H1 (cell line): Measurements from ENCODE around the gene CUEDC1. TPM values are rescaled to one million over a fixed set of nuclear protein-coding genes. Genes with fewer than 3 reads are reported as not detected.

Experiments
- CTCF ChIA-PET: fragments of 300-600 bp; sonication (Branson Sonifier 250); formaldehyde crosslinking; loops from one replicate; lab custom pipeline; 2021; ENCODE audit not compliant: partially characterized antibody; lab: Charles Lee
- POLR2A ChIA-PET: fragments of 300-600 bp; sonication (Branson Sonifier 250); formaldehyde crosslinking; loops from one replicate; lab custom pipeline; 2021; ENCODE audit warnings: inconsistent platforms; ENCODE audit not compliant: partially characterized antibody; lab: Charles Lee
- DNase-seq, 2 experiments: peaks; one replicate each; pipeline versions ENCODE4 v3.0.0 to v3.0.0-alpha.2; 2010 to 2022; ENCODE audit warnings: low spot score in 2 of 2, low read depth in 1 of 2, mixed read lengths in 1 of 2
- FAIRE-seq: peaks from 2 replicates; lab custom pipeline; 2011; peaks lifted over from hg19 to GRCh38; lab: Jason Lieb, UNC
- H2AFZ ChIP-seq: 2 replicates; pipeline ENCODE4 v1.8.1; 2012; ENCODE audit warnings: low read length, inconsistent platforms
- H2AK5ac ChIP-seq: 2 replicates; pipeline ENCODE4 v1.6.1; 2013; ENCODE audit warnings: low read depth, low read length
- H2BK120ac ChIP-seq: replicated peaks from 2 replicates; pipeline ENCODE3; 2013; ENCODE audit warnings: low read depth, low read length, inconsistent platforms
- H2BK12ac ChIP-seq: 2 replicates; pipeline ENCODE4 v1.6.1; 2013; ENCODE audit warnings: low read depth, low read length
- H2BK15ac ChIP-seq: 2 replicates; pipeline ENCODE4 v1.6.1; 2013; ENCODE audit warnings: low read length
- H2BK20ac ChIP-seq: 2 replicates; pipeline ENCODE4 v1.6.1; 2013; ENCODE audit warnings: low read length
- H2BK5ac ChIP-seq: 2 replicates; pipeline ENCODE4 v1.6.1; 2013; ENCODE audit warnings: low read depth, low read length
- H3K14ac ChIP-seq: 2 replicates; pipeline ENCODE4 v1.6.1; 2013; ENCODE audit warnings: inconsistent platforms; ENCODE audit not compliant: insufficient read length
- H3K18ac ChIP-seq: 2 replicates; pipeline ENCODE4 v1.6.1; 2013; ENCODE audit warnings: low read length; ENCODE audit errors: extremely low read depth
- H3K23ac ChIP-seq: 2 replicates; pipeline ENCODE4 v1.6.1; 2013; ENCODE audit warnings: inconsistent platforms; ENCODE audit not compliant: insufficient read length
- H3K23me2 ChIP-seq: 2 replicates; pipeline ENCODE4 v1.6.1; 2013; ENCODE audit warnings: low read depth, low read length
- H3K27ac ChIP-seq: 2 replicates; pipeline ENCODE4 v1.6.1; 2011; ENCODE audit warnings: low read depth, low read length, inconsistent platforms
- H3K27me3 ChIP-seq, 4 experiments: replicated peaks in 1 of 4; 1 replicate in 1 of 4; 2 replicates in 3 of 4; pipeline versions ENCODE4 v1.6.1 to v1.8.1; 2011 to 2013; ENCODE audit warnings: low read length in 3 of 4, mild to moderate bottlenecking in 3 of 4, inconsistent platforms in 2 of 4, mixed read lengths in 2 of 4, moderate library complexity in 1 of 4; ENCODE audit not compliant: control insufficient read depth in 3 of 4, insufficient read depth in 3 of 4; ENCODE audit errors: extremely low read depth in 1 of 4
- H3K36me3 ChIP-seq, 4 experiments: 2 replicates each; pipeline versions ENCODE4 v1.6.1 to v1.8.1; 2011 to 2013; ENCODE audit warnings: mild to moderate bottlenecking in 4 of 4, low read length in 3 of 4, moderate library complexity in 2 of 4, control low read depth in 1 of 4, inconsistent platforms in 1 of 4; ENCODE audit not compliant: insufficient read depth in 4 of 4, control insufficient read depth in 2 of 4
- H3K4ac ChIP-seq: replicated peaks from 2 replicates; pipeline ENCODE3; 2013; ENCODE audit warnings: low read length, low read depth, mixed read lengths, inconsistent platforms; ENCODE audit not compliant: insufficient read length
- H3K4me1 ChIP-seq, 4 experiments: replicated peaks in 1 of 4; 1 replicate in 1 of 4; 2 replicates in 3 of 4; pipeline versions ENCODE4 v1.6.1 to v1.8.1; 2011 to 2013; ENCODE audit warnings: low read length in 3 of 4, inconsistent platforms in 2 of 4, mixed read lengths in 1 of 4; ENCODE audit not compliant: insufficient read depth in 4 of 4, control insufficient read depth in 3 of 4
- H3K4me2 ChIP-seq, 2 experiments: 2 replicates each; pipeline versions ENCODE4 v1.6.1 to v1.8.1; 2011 to 2013; ENCODE audit warnings: low read depth in 2 of 2, low read length in 2 of 2, control low read depth in 1 of 2, inconsistent platforms in 1 of 2, mild to moderate bottlenecking in 1 of 2; ENCODE audit not compliant: insufficient read depth in 1 of 2
- H3K4me3 ChIP-seq, 4 experiments: fragments of 200-600, 300-600 bp in 1 of 4; sonication (generic), shearing (Covaris generic), sonication (Bioruptor Twin) in 1 of 4; 2 replicates each; pipeline versions ENCODE4 v1.5.1 to v1.8.1; 2011 to 2016; ENCODE audit warnings: low read length in 4 of 4, low read depth in 3 of 4, control low read depth in 2 of 4, inconsistent platforms in 2 of 4, mild to moderate bottlenecking in 2 of 4, mixed read lengths in 1 of 4, moderate library complexity in 1 of 4; ENCODE audit not compliant: insufficient read depth in 2 of 4; ENCODE audit errors: extremely low read depth in 1 of 4
- H3K56ac ChIP-seq: replicated peaks from 2 replicates; pipeline ENCODE3; 2013; ENCODE audit warnings: low read depth, mild to moderate bottlenecking, mixed read lengths, low read length, inconsistent platforms; ENCODE audit not compliant: insufficient read length
- H3K79me1 ChIP-seq: 2 replicates; pipeline ENCODE4 v1.6.1; 2013; ENCODE audit warnings: low read depth, low read length, control low read depth
- H3K79me2 ChIP-seq, 2 experiments: 2 replicates each; pipeline versions ENCODE4 v1.6.1 to v1.8.1; 2012 to 2013; ENCODE audit warnings: low read length in 2 of 2, mild to moderate bottlenecking in 2 of 2, inconsistent platforms in 1 of 2; ENCODE audit not compliant: insufficient read depth in 2 of 2, control insufficient read depth in 1 of 2
- H3K9ac ChIP-seq, 4 experiments: replicated peaks in 1 of 4; 1 replicate in 1 of 4; 2 replicates in 3 of 4; pipeline versions ENCODE4 v1.6.1 to v1.8.1; 2011 to 2013; ENCODE audit warnings: low read depth in 3 of 4, low read length in 3 of 4, control low read depth in 2 of 4, mild to moderate bottlenecking in 2 of 4, moderate library complexity in 2 of 4, inconsistent platforms in 1 of 4; ENCODE audit errors: extremely low read depth in 1 of 4
- H3K9me3 ChIP-seq, 2 experiments: 2 replicates each; pipeline versions ENCODE4 v1.6.1 to v1.8.1; 2012 to 2013; ENCODE audit warnings: mild to moderate bottlenecking in 2 of 2, moderate library complexity in 2 of 2, control low read depth in 1 of 2, inconsistent platforms in 1 of 2, low read depth in 1 of 2, low read length in 1 of 2, mixed read lengths in 1 of 2; ENCODE audit not compliant: insufficient read depth in 2 of 2
- H4K20me1 ChIP-seq, 2 experiments: replicated peaks in 1 of 2; 2 replicates each; pipeline versions ENCODE3 to v1.8.1; 2011 to 2013; ENCODE audit warnings: inconsistent platforms in 2 of 2, low read length in 2 of 2, mild to moderate bottlenecking in 1 of 2; ENCODE audit not compliant: insufficient read depth in 2 of 2, control insufficient read depth in 1 of 2
- H4K5ac ChIP-seq: 2 replicates; pipeline ENCODE4 v1.6.1; 2013; ENCODE audit warnings: low read length, low read depth, mixed read lengths, inconsistent platforms; ENCODE audit not compliant: insufficient read length
- H4K8ac ChIP-seq: 2 replicates; pipeline ENCODE4 v1.8.0; 2013; ENCODE audit warnings: mild to moderate bottlenecking, moderate library complexity, low read length, inconsistent platforms; ENCODE audit not compliant: insufficient read depth; ENCODE audit errors: extremely low read depth
- H4K91ac ChIP-seq: replicated peaks from 2 replicates; pipeline ENCODE3; 2013; ENCODE audit warnings: low read length, mixed read lengths, inconsistent platforms; ENCODE audit not compliant: insufficient read length
- CTBP2 ChIP-seq: IDR thresholded peaks from 2 replicates; pipeline ENCODE4 v1.7.0; 2011; ENCODE audit warnings: borderline replicate concordance, mild to moderate bottlenecking, moderate library complexity, mixed read lengths, low read length; ENCODE audit not compliant: insufficient read depth, insufficient read length
- EGR1 ChIP-seq: IDR thresholded peaks from 2 replicates; pipeline ENCODE4 v1.6.1; 2011; ENCODE audit warnings: low read depth, low read length, borderline replicate concordance
- NRF1 ChIP-seq: IDR thresholded peaks from 2 replicates; pipeline ENCODE4 v1.6.1; 2011; ENCODE audit warnings: mild to moderate bottlenecking, low read depth, low read length, improper control_type of control experiment
- RAD21 ChIP-seq, 2 experiments: IDR thresholded peaks in 1 of 2; conservative IDR thresholded peaks in 1 of 2; 2 replicates each; pipeline ENCODE4 v1.6.1; 2011; ENCODE audit warnings: low read depth in 2 of 2, low read length in 2 of 2, improper control_type of control experiment in 1 of 2, inconsistent platforms in 1 of 2, mild to moderate bottlenecking in 1 of 2, moderate library complexity in 1 of 2
- RNF2 ChIP-seq: fragments of 200-900, 300-1000 bp; sonication (generic); IDR thresholded peaks from 2 replicates; pipeline ENCODE4 v1.7.1; 2016; ENCODE audit warnings: borderline replicate concordance, low read depth, mild to moderate bottlenecking, antibody characterized with exemption, low read length; ENCODE audit not compliant: poor library complexity, severe bottlenecking; ENCODE audit errors: missing control alignments
- RXRA ChIP-seq: IDR thresholded peaks from 2 replicates; pipeline ENCODE4 v1.6.1; 2011; ENCODE audit warnings: low read depth, mild to moderate bottlenecking, low read length, moderate library complexity; ENCODE audit not compliant: insufficient read depth
- SIN3A ChIP-seq, 2 experiments: IDR thresholded peaks in 1 of 2; conservative IDR thresholded peaks in 1 of 2; 2 replicates each; pipeline ENCODE4 v1.6.1; 2011 to 2012; ENCODE audit warnings: low read length in 2 of 2, improper control_type of control experiment in 1 of 2, low read depth in 1 of 2, mild to moderate bottlenecking in 1 of 2
- WGBS, 2 experiments: shearing (Covaris generic) in 1 of 2; methylation state at CpG; one replicate each; pipeline versions ENCODE4 v1.1.6 to v1.1.7; 2013 to 2015; ENCODE audit warnings: low lambda C conversion rate in 2 of 2, mixed read lengths in 2 of 2, inconsistent platforms in 1 of 2, low coverage in 1 of 2, missing lambda C conversion rate in 1 of 2; ENCODE audit not compliant: insufficient replicate concordance in 2 of 2, insufficient coverage in 1 of 2, insufficient read length in 1 of 2; ENCODE audit errors: extremely low coverage in 1 of 2, missing lambda C conversion rate in 1 of 2; 5-methylcytosine and 5-hydroxymethylcytosine counted together
- polyA plus RNA-seq, 7 experiments: library from polyadenylated mRNA; depleted of rRNA in 3 of 7; stranded (reverse) in 5 of 7; unstranded in 2 of 7; fragments of >200 nt in 5 of 7; fragments of 200-250 nt in 2 of 7; gene quantifications; 1 replicate in 5 of 7; 2 replicates in 1 of 7; 4 replicates in 1 of 7; pipeline versions ENCODE4 v1.2.1 to v1.2.3, GENCODE V29; 2011 to 2013; ENCODE audit warnings: missing spikeins in 2 of 7, mixed read lengths in 2 of 7
- total RNA-seq: library from RNA; stranded (reverse); fragmentation: NEBNext Ultra II Directional; extraction: Animal tissue kit (Norgen Biotek cat#: 25700); gene quantifications from 2 replicates; pipeline ENCODE4 v1.2.1, GENCODE V29; 2021
- TF ChIP-seq, protein P1 (sequence below): IDR thresholded peaks from 2 replicates; pipeline ENCODE4 v1.6.1; 2012; ENCODE audit warnings: low read length, inconsistent platforms
- TF ChIP-seq, protein P2 (sequence below): IDR thresholded peaks from 2 replicates; pipeline ENCODE4 v1.6.1; 2011; ENCODE audit warnings: low read length, improper control_type of control experiment

The CUEDC1 gene
- total and polyA plus RNA-seq, 2 of the 8 experiments (the other 6 are each of a cell fraction or from before 2014, with no cell fraction given): 4.0 to 10.7 TPM

DNA sequence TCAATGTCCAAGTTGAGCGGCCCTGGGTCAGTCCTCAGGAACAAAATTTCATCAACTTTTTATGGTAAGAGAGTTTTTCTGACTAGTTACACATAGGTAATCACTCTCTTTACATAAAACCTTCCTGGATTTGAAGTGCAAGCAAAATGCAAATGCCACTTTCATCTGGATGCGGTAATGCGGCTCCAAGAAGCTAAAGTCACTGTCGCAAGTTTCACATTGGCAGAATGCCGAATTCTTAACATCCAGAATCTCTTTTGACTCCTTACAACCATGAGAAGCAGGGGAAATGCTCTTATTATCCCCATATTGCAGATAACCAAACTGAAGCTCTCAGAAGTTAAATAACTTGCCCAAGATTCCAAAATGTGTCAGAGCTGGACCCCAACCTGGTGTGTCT lies 135.3 kb downstream of the CUEDC1 start:
- no peaks in the 10 kb centered on the region; a peak in 1 of 7 replicates for H3K4me1 ChIP-seq
- H2BK20ac ChIP-seq: no peak overlapping the region
- no peak overlapping the region for H3K4me2 ChIP-seq
- H2BK5ac ChIP-seq: no peak overlapping the region
- no peaks in the 10 kb centered on the region for H4K20me1 ChIP-seq
- H3K79me1 ChIP-seq: no peaks in the 10 kb centered on the region
- no peak overlapping the region for H3K4me3 ChIP-seq
- POLR2A ChIA-PET: no interaction called here
- no peak overlapping the region for H4K8ac ChIP-seq
- H3K23ac ChIP-seq: no peak overlapping the region
- H3K27me3 ChIP-seq: no peaks in the 10 kb centered on the region
- H3K36me3 ChIP-seq: no peaks in the 10 kb centered on the region
- no peak overlapping the region for H3K56ac ChIP-seq
- H2BK120ac ChIP-seq: no peak overlapping the region
- H3K23me2 ChIP-seq: no peaks in the 10 kb centered on the region
- H3K9me3 ChIP-seq: no peaks in the 10 kb centered on the region
- H2BK15ac ChIP-seq: no peak overlapping the region
- H2AK5ac ChIP-seq: no peak overlapping the region
- no peak overlapping the region for H2BK12ac ChIP-seq
- DNase-seq: no peak
- H2AFZ ChIP-seq: no peak overlapping the region
- no peak overlapping the region for H4K5ac ChIP-seq
- 88% methylated on average over 5 of the region's 5 CpGs; no CpG with 5 or more reads in 1 of the 2 experiments for WGBS, 2 experiments
- CTCF ChIA-PET: interaction anchor here (1.2 to 6.0 kb wide), 3 partner anchors 11 to 37 kb away, joined by 3 to 49 read pairs (median 4); no protein-coding TSS in a partner anchor
- H3K14ac ChIP-seq: no peak overlapping the region
- H3K79me2 ChIP-seq: no peaks in the 10 kb centered on the region
- H4K91ac ChIP-seq: no peak overlapping the region
- no peak for FAIRE-seq
- no peak overlapping the region for H3K4ac ChIP-seq
- no peak overlapping the region for H3K18ac ChIP-seq
- H3K9ac ChIP-seq: no peak overlapping the region
- H3K27ac ChIP-seq: no peak overlapping the region
- TF ChIP-seq RNF2 (no peak), EGR1 (no peak), RAD21 (IDR thresholded peaks at IDR 0.05 in 1 of 2, conservative IDR thresholded peaks at IDR 0.05 in 1 of 2; ENCODE audit: low read depth in 2 of 2, low read length in 2 of 2) (no peak), SIN3A (conservative IDR thresholded peaks at IDR 0.05 in 1 of 2, IDR thresholded peaks at IDR 0.05 in 1 of 2; ENCODE audit: low read depth in 1 of 2, low read length in 2 of 2) (no peak), NRF1 (no peak), CTBP2 (no peak), RXRA (no peak)
- TF ChIP-seq, protein P1, sequence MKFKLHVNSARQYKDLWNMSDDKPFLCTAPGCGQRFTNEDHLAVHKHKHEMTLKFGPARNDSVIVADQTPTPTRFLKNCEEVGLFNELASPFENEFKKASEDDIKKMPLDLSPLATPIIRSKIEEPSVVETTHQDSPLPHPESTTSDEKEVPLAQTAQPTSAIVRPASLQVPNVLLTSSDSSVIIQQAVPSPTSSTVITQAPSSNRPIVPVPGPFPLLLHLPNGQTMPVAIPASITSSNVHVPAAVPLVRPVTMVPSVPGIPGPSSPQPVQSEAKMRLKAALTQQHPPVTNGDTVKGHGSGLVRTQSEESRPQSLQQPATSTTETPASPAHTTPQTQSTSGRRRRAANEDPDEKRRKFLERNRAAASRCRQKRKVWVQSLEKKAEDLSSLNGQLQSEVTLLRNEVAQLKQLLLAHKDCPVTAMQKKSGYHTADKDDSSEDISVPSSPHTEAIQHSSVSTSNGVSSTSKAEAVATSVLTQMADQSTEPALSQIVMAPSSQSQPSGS: no peak
- TF ChIP-seq, protein P2, sequence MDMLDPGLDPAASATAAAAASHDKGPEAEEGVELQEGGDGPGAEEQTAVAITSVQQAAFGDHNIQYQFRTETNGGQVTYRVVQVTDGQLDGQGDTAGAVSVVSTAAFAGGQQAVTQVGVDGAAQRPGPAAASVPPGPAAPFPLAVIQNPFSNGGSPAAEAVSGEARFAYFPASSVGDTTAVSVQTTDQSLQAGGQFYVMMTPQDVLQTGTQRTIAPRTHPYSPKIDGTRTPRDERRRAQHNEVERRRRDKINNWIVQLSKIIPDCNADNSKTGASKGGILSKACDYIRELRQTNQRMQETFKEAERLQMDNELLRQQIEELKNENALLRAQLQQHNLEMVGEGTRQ: no peak
